CD14-positive monocyte (primary cell): ENCODE results near the gene TEX10. TPM values are rescaled to one million over a fixed set of nuclear protein-coding genes. Genes with fewer than 3 reads are reported as not detected.

Experiments
- DNase-seq, 3 donors: peaks; one replicate each; pipeline ENCODE4 v3.0.0-alpha.2; 2011 to 2022
- H2AFZ ChIP-seq: 2 replicates; pipeline ENCODE4 v1.6.0; 2012; ENCODE audit warnings: mild to moderate bottlenecking, low read depth, low read length, inconsistent platforms; ENCODE audit not compliant: insufficient read depth, poor library complexity, severe bottlenecking
- H3K27ac ChIP-seq, 2 donors: 1 replicate in 1 of 2; 2 replicates in 1 of 2; pipeline ENCODE4 v1.5.1; 2012 to 2013; ENCODE audit warnings: low read length in 2 of 2, control low read depth in 1 of 2, inconsistent platforms in 1 of 2, low read depth in 1 of 2, mild to moderate bottlenecking in 1 of 2
- H3K27me3 ChIP-seq, 2 donors: one replicate each; pipeline versions ENCODE4 v1.6.0 to v1.6.1; 2011 to 2013; ENCODE audit warnings: low read length in 2 of 2; ENCODE audit not compliant: control insufficient read depth in 2 of 2, insufficient read depth in 2 of 2
- H3K36me3 ChIP-seq, 2 donors: replicated peaks in 1 of 2; 1 replicate in 1 of 2; 2 replicates in 1 of 2; pipeline versions ENCODE4 v1.5.1 to v1.6.1; 2012 to 2013; ENCODE audit warnings: low read length in 2 of 2, control low read depth in 1 of 2, inconsistent platforms in 1 of 2, mild to moderate bottlenecking in 1 of 2; ENCODE audit not compliant: insufficient read depth in 2 of 2, control insufficient read depth in 1 of 2
- H3K4me1 ChIP-seq, 2 donors: 1 replicate in 1 of 2; 2 replicates in 1 of 2; pipeline versions ENCODE4 v1.5.1 to v1.6.1; 2012 to 2013; ENCODE audit warnings: low read length in 2 of 2, control low read depth in 1 of 2, inconsistent platforms in 1 of 2, mild to moderate bottlenecking in 1 of 2, moderate library complexity in 1 of 2; ENCODE audit not compliant: insufficient read depth in 2 of 2, control insufficient read depth in 1 of 2
- H3K4me2 ChIP-seq: replicated peaks from 2 replicates; pipeline ENCODE3; 2012; ENCODE audit warnings: low read length, moderate library complexity, mild to moderate bottlenecking; ENCODE audit not compliant: poor library complexity, severe bottlenecking; ENCODE audit errors: extremely low read depth
- H3K4me3 ChIP-seq, 3 experiments: fragments of 200-600 bp in 1 of 3; sonication (generic) in 1 of 3; replicated peaks in 1 of 3; 1 replicate in 2 of 3; 2 replicates in 1 of 3; pipeline ENCODE4 v1.5.1; 2011 to 2013; ENCODE audit warnings: low read length in 3 of 3, mild to moderate bottlenecking in 3 of 3, control low read depth in 2 of 3, low read depth in 2 of 3, inconsistent platforms in 1 of 3, moderate library complexity in 1 of 3
- H3K79me2 ChIP-seq: 2 replicates; pipeline ENCODE4 v1.6.0; 2012; ENCODE audit warnings: mild to moderate bottlenecking, control low read depth, inconsistent platforms, low read length, moderate library complexity; ENCODE audit not compliant: insufficient read depth
- H3K9ac ChIP-seq: 2 replicates; pipeline ENCODE4 v1.6.0; 2017; ENCODE audit warnings: low read length, mild to moderate bottlenecking; ENCODE audit not compliant: insufficient read depth, poor library complexity, severe bottlenecking
- H3K9me3 ChIP-seq, 2 donors: replicated peaks in 1 of 2; 1 replicate in 1 of 2; 2 replicates in 1 of 2; pipeline versions ENCODE4 v1.5.1 to v1.6.1; 2012 to 2013; ENCODE audit warnings: low read length in 2 of 2, control low read depth in 1 of 2; ENCODE audit not compliant: control insufficient read depth in 1 of 2, insufficient read depth in 1 of 2
- H4K20me1 ChIP-seq: 2 replicates; pipeline ENCODE4 v1.6.0; 2012; ENCODE audit warnings: mild to moderate bottlenecking, low read length, control low read depth, moderate library complexity; ENCODE audit not compliant: insufficient read depth
- H3K27ac Mint-ChIP-seq, 7 donors: one replicate each; pipeline ENCODE4 v1.8.0; 2020; ENCODE audit warnings: mild to moderate bottlenecking in 7 of 7, mixed read lengths in 7 of 7, moderate library complexity in 6 of 7, inconsistent platforms in 2 of 7
- H3K27me3 Mint-ChIP-seq, 3 donors: one replicate each; pipeline ENCODE4 v1.8.0; 2021 to 2022; ENCODE audit warnings: low read depth in 3 of 3, mild to moderate bottlenecking in 3 of 3, mixed read lengths in 3 of 3, moderate library complexity in 3 of 3, inconsistent platforms in 1 of 3
- H3K36me3 Mint-ChIP-seq, 2 donors: one replicate each; pipeline ENCODE4 v1.8.0; 2020; ENCODE audit warnings: mixed read lengths in 2 of 2, inconsistent platforms in 1 of 2, mild to moderate bottlenecking in 1 of 2
- H3K4me1 Mint-ChIP-seq: one replicate; pipeline ENCODE4 v1.8.0; 2020; ENCODE audit warnings: mild to moderate bottlenecking, mixed read lengths
- H3K4me3 Mint-ChIP-seq, 2 donors: one replicate each; pipeline ENCODE4 v1.8.0; 2020; ENCODE audit warnings: mild to moderate bottlenecking in 2 of 2, mixed read lengths in 2 of 2, moderate library complexity in 1 of 2
- H3K9me3 Mint-ChIP-seq, 7 donors: one replicate each; pipeline ENCODE4 v1.8.0; 2020 to 2022; ENCODE audit warnings: mixed read lengths in 7 of 7, mild to moderate bottlenecking in 6 of 7, moderate library complexity in 6 of 7, inconsistent platforms in 2 of 7
- CTCF ChIP-seq: fragments of 200-600 bp; IDR thresholded peaks from one replicate; pipeline ENCODE4 v1.8.0; 2022; ENCODE audit warnings: antibody characterized with exemption, mild to moderate bottlenecking
- WGBS: methylation state at CpG from one replicate; pipeline ENCODE4 v1.1.5; 2013; ENCODE audit warnings: missing lambda C conversion rate; ENCODE audit not compliant: insufficient coverage; 5-methylcytosine and 5-hydroxymethylcytosine counted together
- intact Hi-C, 2 donors: fragments of 100-400 bp; cut with micrococcal nuclease; formaldehyde crosslinking; loops; one replicate each; pipeline versions ENCODE4 v1.15.0 to v1.15.1; 2023
- polyA plus RNA-seq, 3 donors: library from polyadenylated mRNA; depleted of rRNA in 1 of 3; unstranded in 2 of 3; stranded (reverse) in 1 of 3; fragments of 300-500 nt in 2 of 3; fragments of >200 nt in 1 of 3; fragmentation: Illumina TruSeq in 2 of 3; gene quantifications; 1 replicate in 2 of 3; 2 replicates in 1 of 3; pipeline ENCODE4 v1.2.3, GENCODE V29; 2012 to 2021

TEX10 gene
- polyA plus RNA-seq, 3 donors = 3.8 to 6.4 (median 4.5) TPM

GRCh38 chr9:100355561-100355960 lies 2.8 kb upstream of the TEX10 start:
- no peak overlapping the region for H3K4me3 ChIP-seq
- H3K9ac ChIP-seq = no peak overlapping the region
- no peak overlapping the region for H3K4me2 ChIP-seq
- H3K4me1 ChIP-seq = peaks cover 16 to 26% of the 10 kb centered on the region in 2 donors
- Mint-ChIP-seq H3K4me1 (peaks cover 34% of the 10 kb centered on the region), H3K27me3 (peaks cover 0 to 3% (median 0%) of the 10 kb centered on the region in 3 donors), H3K27ac (peak overlapping the region in 1 of 7 donors; percentile 30), H3K4me3 (no peak overlapping the region), H3K36me3 (no peaks in the 10 kb centered on the region), H3K9me3 (peaks cover 0 to 13% (median 0%) of the 10 kb centered on the region in 7 donors)
- peaks cover 5% of the 10 kb centered on the region for H4K20me1 ChIP-seq
- no CpG with 5 or more reads among the region's 2 CpGs for WGBS
- H3K36me3 ChIP-seq = no peaks in the 10 kb centered on the region
- no peak for TF ChIP-seq CTCF
- intact Hi-C loops = no loop called here
- peaks cover 27% of the 10 kb centered on the region for H3K79me2 ChIP-seq
- no peak overlapping the region for H3K27ac ChIP-seq
- no peak overlapping the region for H2AFZ ChIP-seq
- DNase-seq = peak in 1 of 3 donors; percentile 6
- H3K9me3 ChIP-seq = no peaks in the 10 kb centered on the region
- no peaks in the 10 kb centered on the region for H3K27me3 ChIP-seq

GRCh38 chr9:100354121-100354800 lies 1.5 kb upstream of the TEX10 start:
- Histone ChIP-seq H3K4me2 (no peak overlapping the region), H3K4me1 (peaks cover 16 to 26% of the 10 kb centered on the region in 2 donors), H2AFZ (peak overlapping the region; percentile 34), H3K79me2 (peaks cover 40% of the 10 kb centered on the region), H3K27me3 (no peaks in the 10 kb centered on the region), H3K9me3 (no peaks in the 10 kb centered on the region), H3K36me3 (no peaks in the 10 kb centered on the region), H3K9ac (no peak overlapping the region), H3K27ac (no peak overlapping the region), H3K4me3 (no peak overlapping the region), H4K20me1 (peaks cover 18% of the 10 kb centered on the region)
- no peak for DNase-seq
- H3K4me1 Mint-ChIP-seq = peaks cover 45% of the 10 kb centered on the region
- TF ChIP-seq CTCF = no peak
- H3K27me3 Mint-ChIP-seq = peaks cover 0 to 3% (median 3%) of the 10 kb centered on the region in 3 donors
- intact Hi-C loops = no loop called here
- no peaks in the 10 kb centered on the region for H3K36me3 Mint-ChIP-seq
- H3K9me3 Mint-ChIP-seq = peaks cover 0 to 10% (median 0%) of the 10 kb centered on the region in 7 donors
- H3K4me3 Mint-ChIP-seq = peak overlapping the region in 1 of 2 donors; percentile 9
- no CpG with 5 or more reads among the region's 2 CpGs for WGBS
- peak overlapping the region in 1 of 7 donors; percentile 11 for H3K27ac Mint-ChIP-seq
